Activated CD8-positive, alpha-beta T cell treated with anti-CD3 and anti-CD28 coated beads, Interleukin-2, amount 10 ng/mL, durations not matched to agents 7 days and 5 days (primary cell): ENCODE results near the gene AKR7A3. TPM values are rescaled to one million over a fixed set of nuclear protein-coding genes. Genes with fewer than 3 reads are reported as not detected.
"Not testable (repeated sequence)": the region's sequence is repeated elsewhere in the genome, so short reads cannot be mapped to it uniquely, and the experiment has no call there.

Experiments used
- ATAC-seq: fragments of 150-1000 bp; cut with Tn5 transposase; one replicate; pipeline ENCODE4 v1.10.0; 2021; ENCODE audit warnings: moderate library complexity
- CTCF ChIA-PET: fragments of 350-600 bp; sonication (Branson Sonifier 250); formaldehyde crosslinking; loops from one replicate; lab custom pipeline; 2021; ENCODE audit warnings: antibody characterized with exemption; lab: Charles Lee
- POLR2A ChIA-PET: fragments of 350-600 bp; sonication (Branson Sonifier 250); formaldehyde crosslinking; loops from one replicate; lab custom pipeline; 2021; ENCODE audit warnings: antibody characterized with exemption; lab: Charles Lee
- DNase-seq: peaks from one replicate; pipeline ENCODE4 v3.0.0-alpha.2; 2020
- H3K27ac Mint-ChIP-seq: one replicate; pipeline ENCODE4 v1.8.0; 2021; ENCODE audit warnings: mild to moderate bottlenecking, mixed read lengths
- H3K27me3 Mint-ChIP-seq: one replicate; pipeline ENCODE4 v1.8.0; 2021; ENCODE audit warnings: low read depth, mixed read lengths
- H3K36me3 Mint-ChIP-seq: one replicate; pipeline ENCODE4 v1.8.0; 2021; ENCODE audit warnings: low read depth, mixed read lengths
- H3K4me1 Mint-ChIP-seq: one replicate; pipeline ENCODE4 v1.8.0; 2021; ENCODE audit warnings: low read depth, mixed read lengths
- H3K4me3 Mint-ChIP-seq: one replicate; pipeline ENCODE4 v1.8.0; 2021; ENCODE audit warnings: mild to moderate bottlenecking, mixed read lengths
- H3K9me3 Mint-ChIP-seq: one replicate; pipeline ENCODE4 v1.8.0; 2022; ENCODE audit warnings: mixed read lengths; ENCODE audit not compliant: insufficient read depth
- total RNA-seq, 2 experiments: library from RNA; stranded (reverse); gene quantifications; one replicate each; pipeline ENCODE4 v1.2.3, GENCODE V29; 2021

The AKR7A3 gene
- total RNA-seq, 2 experiments from 2014 or later = 0.37 to 0.61 TPM

DNA sequence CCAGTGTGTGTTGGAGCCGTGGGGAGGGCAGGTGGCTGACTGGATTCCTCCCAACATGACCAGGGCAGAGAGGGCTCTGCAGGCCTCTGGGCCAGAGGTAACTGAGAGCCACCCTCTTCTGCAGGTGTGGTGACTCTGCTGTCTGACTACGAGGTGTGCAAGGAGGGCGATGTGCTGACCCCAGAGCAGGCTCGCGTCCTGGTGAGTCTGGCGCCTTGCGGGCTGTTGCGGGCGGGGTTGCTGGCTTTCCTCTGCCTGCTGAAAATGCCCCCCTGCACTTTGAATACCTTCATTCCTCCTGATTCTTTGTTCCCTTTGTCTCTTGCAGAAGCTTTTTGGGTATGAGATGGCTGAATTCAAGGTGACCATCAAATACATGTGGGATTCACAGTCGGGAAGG, 30.2 kb downstream of the AKR7A3 start:
- no peak for DNase-seq
- Mint-ChIP-seq H3K4me3 (no peak overlapping the region), H3K9me3 (no peaks in the 10 kb centered on the region), H3K4me1 (peaks cover 8% of the 10 kb centered on the region), H3K27me3 (no peaks in the 10 kb centered on the region), H3K27ac (no peak overlapping the region), H3K36me3 (peaks cover 19% of the 10 kb centered on the region)
- ChIA-PET POLR2A (no interaction called here), CTCF (no interaction called here)
- ATAC-seq = no peak

GRCh38 chr1:19257178-19257914, 31.2 kb downstream of the AKR7A3 start:
- DNase-seq (no peak), ATAC-seq (no peak)
- POLR2A ChIA-PET = no interaction called here
- CTCF ChIA-PET = no interaction called here
- peaks cover 19% of the 10 kb centered on the region for H3K36me3 Mint-ChIP-seq
- H3K4me1 Mint-ChIP-seq = peaks cover 15% of the 10 kb centered on the region
- H3K27ac Mint-ChIP-seq = no peak overlapping the region
- H3K9me3 Mint-ChIP-seq = no peaks in the 10 kb centered on the region
- H3K27me3 Mint-ChIP-seq = no peaks in the 10 kb centered on the region
- H3K4me3 Mint-ChIP-seq = no peak overlapping the region

- POLR2A ChIA-PET, DNase-seq: not testable (repeated sequence)
- peaks cover 15% of the 10 kb centered on the region for H3K4me1 Mint-ChIP-seq
These were observed 32.3 kb downstream of the AKR7A3 start for GRCh38 chr1:19256301-19256700.

GRCh38 chr1:19255288-19255687, 33.3 kb downstream of the AKR7A3 start:
- ChIA-PET CTCF (interaction anchor here (0.8 kb wide), 1 partner anchor 15 kb away, joined by 3 read pairs; no protein-coding TSS in a partner anchor), POLR2A (no interaction called here)
- Mint-ChIP-seq H3K4me1 (peaks cover 20% of the 10 kb centered on the region), H3K27me3 (no peaks in the 10 kb centered on the region), H3K4me3 (no peak overlapping the region), H3K27ac (no peak overlapping the region), H3K36me3 (peaks cover 21% of the 10 kb centered on the region), H3K9me3 (no peaks in the 10 kb centered on the region)
- DNase-seq = no peak
- ATAC-seq = no peak

More at GRCh38 chr1:19256301-19256700, 32.3 kb downstream of the AKR7A3 start:
- H3K9me3 Mint-ChIP-seq, H3K4me3 Mint-ChIP-seq, H3K27ac Mint-ChIP-seq, CTCF ChIA-PET, ATAC-seq, H3K27me3 Mint-ChIP-seq: not testable (repeated sequence)
- H3K36me3 Mint-ChIP-seq = peaks cover 20% of the 10 kb centered on the region

DNA sequence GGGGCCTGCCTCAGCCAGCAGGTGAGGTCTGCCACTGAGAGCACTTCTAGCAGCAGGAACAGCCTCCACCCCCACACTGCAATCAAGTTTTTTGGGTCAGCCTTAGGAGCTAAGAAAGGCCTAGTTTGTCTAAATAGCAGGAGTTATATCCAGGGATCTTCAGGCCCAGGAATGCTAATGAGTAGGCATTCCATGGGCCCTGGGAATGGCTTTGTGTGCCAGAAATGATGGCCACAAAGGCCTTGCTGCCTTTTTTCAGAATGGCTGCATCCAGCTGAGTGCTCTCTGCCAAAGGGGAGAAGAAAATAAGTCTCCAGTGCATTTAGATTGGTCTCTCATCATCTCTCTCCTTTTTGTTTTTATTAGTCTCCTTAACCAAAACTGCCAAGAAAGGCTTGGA, 34.2 kb downstream of the AKR7A3 start:
- ATAC-seq (no peak), DNase-seq (no peak)
- ChIA-PET CTCF (interaction anchor here (0.8 to 0.9 kb wide), 2 partner anchors 14 to 74 kb away, joined by 3 read pairs; no protein-coding TSS in a partner anchor), POLR2A (no interaction called here)
- Mint-ChIP-seq H3K27me3 (no peaks in the 10 kb centered on the region), H3K27ac (no peak overlapping the region), H3K4me3 (no peak overlapping the region), H3K4me1 (peaks cover 22% of the 10 kb centered on the region), H3K36me3 (peaks cover 18% of the 10 kb centered on the region), H3K9me3 (no peaks in the 10 kb centered on the region)

DNA sequence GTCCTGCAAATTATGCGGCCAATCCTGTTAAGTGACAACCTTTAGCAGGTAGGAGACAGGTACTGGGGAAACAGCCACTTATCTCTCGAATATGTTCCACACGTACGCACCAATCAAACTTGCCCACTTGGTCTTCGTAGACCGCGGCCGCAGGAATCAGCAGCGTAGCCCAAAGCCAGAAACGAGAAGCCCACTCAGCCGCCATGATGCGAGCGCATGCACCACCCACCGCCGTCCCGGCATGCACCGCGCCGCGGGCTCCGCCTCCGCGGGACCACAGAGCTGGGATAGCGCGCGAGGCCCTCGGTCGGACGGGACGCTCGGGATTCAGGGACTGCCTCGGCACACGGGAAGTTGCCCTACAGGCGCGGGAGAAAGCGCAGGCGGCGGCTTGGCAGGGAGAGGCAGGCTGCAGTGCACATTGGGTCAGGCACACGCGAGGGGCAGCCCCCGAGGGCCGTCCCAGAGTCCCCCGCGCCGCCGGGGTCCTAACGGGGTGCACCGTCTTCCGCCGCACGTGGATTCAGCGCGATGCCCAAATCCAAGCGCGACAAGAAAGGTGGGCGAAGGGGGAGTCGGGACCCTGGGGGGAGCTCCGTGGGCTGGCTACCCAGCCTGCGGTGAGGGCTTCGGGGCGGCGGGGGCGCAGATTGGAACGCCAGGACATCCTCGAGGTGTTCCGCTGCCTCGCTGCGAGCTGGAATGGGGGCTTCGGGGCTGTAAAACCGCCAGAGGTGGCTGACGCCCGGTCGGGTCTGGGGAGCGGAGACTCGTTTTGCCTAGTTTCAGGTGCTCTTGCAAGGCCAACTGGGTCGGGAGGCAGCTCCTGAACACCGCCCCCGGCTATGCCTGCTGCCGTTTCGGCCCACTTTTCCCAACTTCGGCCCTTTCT, 37.0 kb downstream of the AKR7A3 start, which contains the start of the genes EMC1 and MRTO4:
Gene EMC1 (minus strand): TSS at position 220 of the 892 bp plus-strand sequence. CDS start 15 bp downstream, at position 205.
Gene MRTO4 (plus strand): TSS at position 501 of the 892 bp plus-strand sequence. CDS start 31 bp downstream, at position 532.
- Mint-ChIP-seq H3K27me3 (no peaks in the 10 kb centered on the region), H3K4me1 (peaks cover 22% of the 10 kb centered on the region), H3K27ac (peak within 1 kb of the TSS; percentile 98), H3K4me3 (peak within 1 kb of the TSS; percentile 97), H3K9me3 (no peaks in the 10 kb centered on the region), H3K36me3 (peaks cover 5% of the 10 kb centered on the region)
- CTCF ChIA-PET = interaction anchor here (0.9 to 1.7 kb wide), 11 partner anchors 10 to 411 kb away, joined by 3 to 10 read pairs (median 4); no protein-coding TSS in a partner anchor
- POLR2A ChIA-PET = interaction anchor here (0.6 to 1.7 kb wide), 15 partner anchors 9 to 378 kb away, joined by 3 to 6 read pairs (median 3); partner anchors contain the start of gene UBR4
- ATAC-seq (peak; percentile 94), DNase-seq (peak; percentile 92)

DNA sequence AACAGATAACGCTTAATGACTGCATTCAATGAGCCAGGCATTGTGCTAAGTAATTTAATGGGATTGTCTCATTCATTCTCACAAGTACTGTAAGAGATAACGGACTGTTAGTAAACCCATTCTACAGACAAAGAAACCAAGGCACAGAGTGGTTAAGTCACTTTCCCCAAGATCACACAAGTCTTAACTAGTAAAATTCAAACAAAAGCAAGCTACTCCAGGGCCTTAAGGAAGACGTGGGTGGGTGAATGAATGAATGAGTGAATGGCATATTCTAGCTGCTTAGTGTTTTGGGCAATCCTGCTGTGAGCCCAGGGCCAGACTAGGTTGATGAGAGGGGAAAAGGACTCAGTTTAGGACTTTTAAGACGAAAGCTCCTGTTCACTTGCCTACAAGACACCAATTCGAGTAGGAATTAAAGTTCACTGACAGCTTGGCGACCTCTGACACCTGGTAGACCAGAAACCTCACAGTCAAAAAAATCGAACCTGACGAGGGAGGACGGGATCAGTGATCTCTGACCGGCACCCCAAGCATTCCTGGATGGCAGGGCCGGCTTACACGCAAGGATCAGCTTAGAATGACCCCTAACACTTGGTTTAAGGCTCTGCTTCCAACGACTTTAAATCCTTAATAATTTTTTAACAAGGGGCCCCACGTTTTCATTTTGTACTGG, 37.8 kb downstream of the AKR7A3 start:
- CTCF ChIA-PET = interaction anchor here (0.9 to 1.7 kb wide), 8 partner anchors 10 to 411 kb away, joined by 3 to 10 read pairs (median 4); no protein-coding TSS in a partner anchor
- Mint-ChIP-seq H3K36me3 (peaks cover 3% of the 10 kb centered on the region), H3K9me3 (no peaks in the 10 kb centered on the region), H3K4me1 (peaks cover 22% of the 10 kb centered on the region), H3K27ac (peak overlapping the region; percentile 98), H3K27me3 (no peaks in the 10 kb centered on the region), H3K4me3 (peak overlapping the region; percentile 97)
- DNase-seq (peak; percentile 35), ATAC-seq (no peak)
- POLR2A ChIA-PET = interaction anchor here (0.6 to 1.3 kb wide), 3 partner anchors 13 to 42 kb away, joined by 3 to 4 read pairs (median 3); no protein-coding TSS in a partner anchor

DNA sequence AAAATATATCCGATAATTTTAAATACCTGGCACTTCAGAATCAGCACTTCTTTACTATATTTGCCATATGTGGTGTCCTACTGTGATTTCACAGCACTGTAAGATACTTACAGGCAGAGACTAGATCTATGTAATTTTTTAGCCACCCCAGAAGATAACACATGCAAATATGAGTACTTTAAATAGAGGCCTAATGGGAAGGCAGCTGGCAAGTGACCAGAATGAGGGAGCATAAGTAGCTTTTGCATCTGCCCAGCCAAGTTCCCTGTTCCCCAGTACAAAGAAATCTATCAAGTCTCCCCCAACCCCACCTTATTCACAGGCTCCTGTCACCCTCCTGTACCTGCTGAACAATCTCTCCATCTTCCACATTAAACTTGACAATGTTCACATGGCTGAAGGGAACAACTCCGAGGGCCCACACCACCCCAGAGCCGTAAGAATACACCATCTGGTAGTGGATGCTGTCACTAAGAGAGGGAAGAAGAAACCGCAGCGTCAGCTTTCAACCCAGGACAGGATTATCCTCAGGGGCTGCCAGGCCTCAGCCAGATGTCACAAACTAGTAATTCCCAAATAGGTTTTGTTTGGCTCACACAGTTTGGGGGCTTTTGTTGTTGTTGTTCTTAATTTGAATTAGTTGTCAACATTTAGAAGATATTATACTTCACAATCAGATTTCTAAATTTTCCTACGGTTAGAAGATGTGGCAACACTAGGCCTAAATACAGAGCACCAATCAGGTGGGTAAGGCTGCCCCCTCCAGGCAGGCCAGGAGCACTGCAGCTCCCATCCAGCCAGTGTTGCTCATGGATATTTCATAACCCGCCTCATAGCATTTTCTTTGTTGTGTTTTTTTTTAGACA, 47.7 kb downstream of the AKR7A3 start:
- peak overlapping the region; percentile 30 for H3K27ac Mint-ChIP-seq
- CTCF ChIA-PET = interaction anchor here (0.6 to 3.5 kb wide), 25 partner anchors 9 to 419 kb away, joined by 3 to 27 read pairs (median 5); partner anchors contain the start of genes EMC1 and MRTO4
- DNase-seq (peak; percentile 72), ATAC-seq (peak; percentile 85)
- peaks cover 54% of the 10 kb centered on the region for H3K36me3 Mint-ChIP-seq
- no peak overlapping the region for H3K4me3 Mint-ChIP-seq
- no peaks in the 10 kb centered on the region for H3K9me3 Mint-ChIP-seq
- no peaks in the 10 kb centered on the region for H3K27me3 Mint-ChIP-seq
- no peaks in the 10 kb centered on the region for H3K4me1 Mint-ChIP-seq
- POLR2A ChIA-PET = interaction anchor here (1.0 to 1.1 kb wide), 2 partner anchors 11 to 30 kb away, joined by 3 to 4 read pairs; partner anchors contain the start of genes EMC1 and MRTO4

DNA sequence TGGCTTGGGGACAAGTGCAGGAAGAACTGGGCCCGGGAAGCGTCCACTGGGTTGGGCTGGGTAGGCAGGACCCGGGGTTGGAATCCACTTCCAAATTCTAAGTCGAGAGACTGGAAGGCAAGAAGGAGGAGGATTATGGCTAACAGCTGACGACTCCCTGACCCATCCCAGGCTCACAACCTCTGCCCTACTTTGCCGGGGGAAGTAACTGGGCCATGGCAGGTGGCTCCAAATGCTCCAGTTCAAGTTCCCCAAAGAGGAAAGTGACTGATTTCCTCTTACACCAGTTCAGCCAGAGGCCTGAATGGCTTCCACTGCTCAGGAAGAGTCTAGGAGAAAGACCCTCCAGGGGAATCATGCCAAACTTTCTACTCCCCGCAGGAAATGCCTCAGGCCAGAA, 48.7 kb downstream of the AKR7A3 start:
- peaks cover 55% of the 10 kb centered on the region for H3K36me3 Mint-ChIP-seq
- POLR2A ChIA-PET = no interaction called here
- ATAC-seq = no peak
- no peaks in the 10 kb centered on the region for H3K27me3 Mint-ChIP-seq
- H3K4me3 Mint-ChIP-seq = no peak overlapping the region
- DNase-seq = no peak
- H3K4me1 Mint-ChIP-seq = no peaks in the 10 kb centered on the region
- CTCF ChIA-PET = interaction anchor here (0.6 to 3.5 kb wide), 11 partner anchors 8 to 165 kb away, joined by 3 to 27 read pairs (median 4); no protein-coding TSS in a partner anchor
- H3K9me3 Mint-ChIP-seq = no peaks in the 10 kb centered on the region
- H3K27ac Mint-ChIP-seq = no peak overlapping the region

GRCh38 chr1:19234224-19234623, 54.3 kb downstream of the AKR7A3 start:
- no peak overlapping the region for H3K4me3 Mint-ChIP-seq
- CTCF ChIA-PET = interaction anchor here (1.0 to 2.3 kb wide), 2 partner anchors 350 to 637 kb away, joined by 3 to 6 read pairs; no protein-coding TSS in a partner anchor
- no peak overlapping the region for H3K27ac Mint-ChIP-seq
- H3K4me1 Mint-ChIP-seq = no peaks in the 10 kb centered on the region
- DNase-seq (no peak), ATAC-seq (no peak)
- H3K27me3 Mint-ChIP-seq = no peaks in the 10 kb centered on the region
- H3K9me3 Mint-ChIP-seq = no peaks in the 10 kb centered on the region
- peaks cover 34% of the 10 kb centered on the region for H3K36me3 Mint-ChIP-seq
- POLR2A ChIA-PET = interaction anchor here (2.4 kb wide), 1 partner anchor 23 kb away, joined by 10 read pairs; no protein-coding TSS in a partner anchor
